IPS-15b (cell line): Measurements from ENCODE around the gene BABAM2.

Experiments used
- H3K27me3 ChIP-seq: one replicate; pipeline ENCODE4 v1.6.1; 2013; ENCODE audit warnings: low read length; ENCODE audit not compliant: control insufficient read depth, insufficient read depth
- H3K36me3 ChIP-seq: one replicate; pipeline ENCODE4 v1.6.1; 2013; ENCODE audit warnings: low read length; ENCODE audit not compliant: control insufficient read depth, insufficient read depth
- H3K4me1 ChIP-seq: one replicate; pipeline ENCODE4 v1.6.1; 2013; ENCODE audit warnings: mild to moderate bottlenecking, low read length; ENCODE audit not compliant: control insufficient read depth, insufficient read depth
- H3K4me3 ChIP-seq: one replicate; pipeline ENCODE4 v1.5.1; 2013; ENCODE audit warnings: low read depth, low read length
- H3K9ac ChIP-seq: one replicate; pipeline ENCODE4 v1.6.1; 2013; ENCODE audit warnings: low read depth, mild to moderate bottlenecking, low read length
- H3K9me3 ChIP-seq: one replicate; pipeline ENCODE4 v1.6.1; 2013; ENCODE audit warnings: mild to moderate bottlenecking, low read length; ENCODE audit not compliant: control insufficient read depth, insufficient read depth

Gene BABAM2

DNA sequence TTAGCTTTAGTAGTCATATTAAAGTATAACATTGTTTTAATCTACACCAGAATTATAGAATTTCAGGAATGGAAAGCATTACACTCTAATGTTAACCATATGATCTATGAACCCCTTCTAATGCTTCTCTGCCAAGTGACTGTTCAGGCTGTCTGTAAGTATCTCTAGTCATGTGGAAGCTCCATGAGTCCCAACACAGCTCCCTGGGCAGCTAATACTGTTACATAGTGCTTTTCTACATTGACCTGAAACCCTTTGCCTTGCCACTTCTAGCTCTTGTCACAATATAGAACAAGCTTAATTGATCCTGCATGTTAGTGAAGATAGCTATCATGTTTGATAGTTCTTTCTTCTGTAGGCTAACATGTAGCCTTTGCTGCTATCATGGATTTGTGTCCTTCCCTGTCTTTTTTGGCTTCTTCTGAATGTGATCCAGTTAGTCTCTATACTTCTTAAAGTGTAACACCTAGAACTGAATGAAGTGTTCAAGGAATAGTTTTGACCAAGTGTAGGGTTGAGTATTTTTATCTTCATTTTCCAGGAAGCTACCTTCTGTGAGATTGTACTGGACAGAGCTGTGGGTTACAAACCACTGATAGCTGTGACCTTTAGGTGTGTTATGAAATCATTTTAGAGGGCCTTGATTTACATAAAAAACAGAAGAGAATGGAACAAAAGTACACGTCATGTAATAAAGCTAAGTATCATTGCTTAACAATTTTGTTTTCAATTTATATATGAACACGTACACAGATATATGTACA is 23.7 kb downstream of the BABAM2 start:
- Histone ChIP-seq H3K4me3 (no peak overlapping the region), H3K4me1 (no peaks in the 10 kb centered on the region), H3K36me3 (no peaks in the 10 kb centered on the region), H3K27me3 (no peaks in the 10 kb centered on the region), H3K9ac (no peak overlapping the region), H3K9me3 (no peaks in the 10 kb centered on the region)

DNA sequence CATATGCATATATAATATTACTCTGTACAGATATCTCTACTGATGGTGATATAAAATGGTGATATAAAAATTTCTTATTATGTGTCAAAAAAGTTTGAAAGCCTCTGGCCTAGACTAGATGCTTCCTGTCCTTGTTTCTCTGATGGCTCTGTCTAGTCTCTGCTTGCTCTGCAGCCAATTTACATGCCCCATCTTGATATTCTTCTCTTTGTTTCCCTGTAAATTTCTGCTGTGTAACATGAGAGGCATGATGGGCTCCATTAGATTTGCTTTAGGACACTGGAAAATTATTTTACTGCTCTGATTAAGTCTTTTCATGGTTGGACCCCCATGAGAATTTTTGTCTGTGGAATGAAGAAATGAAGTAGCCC is 24.3 kb downstream of the BABAM2 start:
- no peaks in the 10 kb centered on the region for H3K27me3 ChIP-seq
- no peak overlapping the region for H3K9ac ChIP-seq
- H3K4me1 ChIP-seq = no peaks in the 10 kb centered on the region
- H3K36me3 ChIP-seq = no peaks in the 10 kb centered on the region
- H3K9me3 ChIP-seq = no peaks in the 10 kb centered on the region
- H3K4me3 ChIP-seq = no peak overlapping the region

DNA sequence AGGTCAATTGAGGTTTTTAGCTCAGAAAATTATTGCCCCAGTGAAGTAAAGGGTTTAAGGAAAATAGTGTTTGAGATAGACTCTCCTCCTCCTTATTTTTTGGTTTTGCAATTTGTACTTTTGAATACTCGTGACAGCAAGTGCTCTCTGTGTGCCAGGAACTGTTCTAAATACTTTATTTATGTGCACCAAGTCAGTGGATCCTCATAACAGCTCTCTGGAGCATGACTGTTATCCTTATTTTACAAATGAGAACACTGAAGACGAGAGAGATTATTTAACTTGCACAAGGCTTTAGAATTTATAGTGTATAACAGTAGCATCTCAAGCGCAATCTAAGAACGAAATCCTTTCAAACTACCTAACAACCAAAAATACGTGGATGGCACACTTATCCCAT is 24.7 kb downstream of the BABAM2 start:
- H3K9me3 ChIP-seq = no peaks in the 10 kb centered on the region
- no peaks in the 10 kb centered on the region for H3K36me3 ChIP-seq
- no peaks in the 10 kb centered on the region for H3K4me1 ChIP-seq
- H3K4me3 ChIP-seq = no peak overlapping the region
- no peak overlapping the region for H3K9ac ChIP-seq
- no peaks in the 10 kb centered on the region for H3K27me3 ChIP-seq

DNA sequence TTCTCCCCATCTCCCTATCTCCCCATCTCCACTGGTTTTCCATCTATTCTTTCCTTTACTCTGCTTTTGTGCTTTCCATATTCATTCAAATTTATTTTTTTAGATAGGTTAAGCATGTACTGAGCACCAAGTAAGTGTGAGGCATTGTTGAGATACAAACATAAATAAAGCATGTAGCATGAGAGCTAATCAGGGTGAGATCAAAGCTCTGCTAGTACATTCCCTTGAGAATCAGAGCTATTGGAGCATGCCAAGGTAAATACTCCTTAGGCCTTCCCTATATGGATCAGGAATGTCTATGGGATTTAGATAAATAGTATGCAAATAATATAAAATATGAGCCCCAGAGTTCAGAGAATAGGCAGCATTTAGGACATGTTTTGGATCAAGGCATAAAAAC is 25.3 kb downstream of the BABAM2 start:
- no peak overlapping the region for H3K4me3 ChIP-seq
- H3K27me3 ChIP-seq = no peaks in the 10 kb centered on the region
- H3K4me1 ChIP-seq = no peaks in the 10 kb centered on the region
- H3K9ac ChIP-seq = no peak overlapping the region
- H3K36me3 ChIP-seq = no peaks in the 10 kb centered on the region
- H3K9me3 ChIP-seq = no peaks in the 10 kb centered on the region

DNA sequence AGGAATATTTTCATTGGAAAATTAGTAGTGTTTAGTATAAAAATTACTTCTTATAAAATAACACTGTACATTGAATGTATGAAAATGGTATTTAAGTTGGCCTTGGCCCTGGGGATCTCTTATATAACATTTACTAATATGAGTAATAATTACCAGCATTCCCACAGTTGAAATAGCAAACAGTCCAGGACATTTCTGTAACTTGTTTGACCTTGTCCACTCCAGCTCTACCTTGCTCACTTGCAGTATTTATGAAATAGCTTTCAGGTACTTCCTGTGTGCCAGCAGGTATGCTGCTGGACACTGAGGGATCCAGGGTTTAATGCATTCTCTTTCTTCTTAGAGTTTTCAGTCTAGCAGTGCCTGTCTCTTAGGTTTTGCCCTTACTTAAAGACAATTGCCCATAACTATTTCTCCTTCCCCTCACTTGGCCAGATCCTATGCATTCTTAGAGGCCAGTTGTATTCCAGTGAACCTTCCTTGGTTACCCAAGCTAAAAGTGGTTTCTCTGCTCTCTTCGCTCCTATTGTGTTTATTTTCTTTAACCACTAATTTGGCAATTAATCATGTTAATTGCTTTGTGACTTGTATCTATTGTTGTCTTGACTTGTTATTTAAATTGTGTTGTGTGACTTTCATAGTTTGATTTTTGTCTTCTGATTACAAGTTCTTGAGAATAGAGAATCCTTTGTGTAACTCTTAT is 25.9 kb downstream of the BABAM2 start:
- no peaks in the 10 kb centered on the region for H3K27me3 ChIP-seq
- H3K9ac ChIP-seq = no peak overlapping the region
- no peaks in the 10 kb centered on the region for H3K4me1 ChIP-seq
- H3K36me3 ChIP-seq = no peaks in the 10 kb centered on the region
- H3K9me3 ChIP-seq = no peaks in the 10 kb centered on the region
- no peak overlapping the region for H3K4me3 ChIP-seq

DNA sequence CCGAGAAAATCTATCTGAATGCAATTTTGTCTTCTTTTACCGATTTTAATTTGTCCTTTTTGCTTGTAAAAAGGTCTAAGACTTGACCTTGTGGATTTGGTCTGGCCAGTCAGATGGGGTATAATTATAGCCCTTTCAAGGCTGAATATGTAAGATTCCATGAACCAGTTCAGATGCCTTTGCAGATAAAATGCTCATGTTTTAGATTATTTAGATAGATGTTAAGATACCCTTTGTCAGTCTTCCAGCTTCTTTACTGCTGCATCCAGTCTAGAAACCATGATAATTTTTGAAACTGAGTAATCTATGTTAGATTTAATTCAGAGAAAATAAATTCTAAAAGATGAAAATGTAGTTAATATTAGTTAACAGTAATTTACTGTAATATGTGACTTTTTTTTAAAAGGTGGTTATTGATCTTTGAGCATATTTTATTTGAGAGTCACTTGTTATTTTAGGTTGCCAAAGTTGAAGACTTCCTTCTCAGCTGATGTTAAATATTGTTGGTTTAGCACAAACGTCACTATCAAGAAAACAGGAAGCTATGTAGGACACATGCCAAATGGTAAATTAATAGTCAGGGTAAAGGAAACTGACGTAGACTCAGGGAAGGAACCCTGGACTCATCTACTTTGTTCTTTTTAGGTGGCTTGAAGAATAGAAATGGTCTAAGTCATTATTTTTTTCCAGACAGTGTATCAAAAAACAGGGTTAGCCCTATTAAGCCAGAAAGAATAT is 29.8 kb downstream of the BABAM2 start:
- Histone ChIP-seq H3K4me1 (no peaks in the 10 kb centered on the region), H3K4me3 (no peak overlapping the region), H3K9me3 (no peaks in the 10 kb centered on the region), H3K9ac (no peak overlapping the region), H3K27me3 (no peaks in the 10 kb centered on the region), H3K36me3 (no peaks in the 10 kb centered on the region)

DNA sequence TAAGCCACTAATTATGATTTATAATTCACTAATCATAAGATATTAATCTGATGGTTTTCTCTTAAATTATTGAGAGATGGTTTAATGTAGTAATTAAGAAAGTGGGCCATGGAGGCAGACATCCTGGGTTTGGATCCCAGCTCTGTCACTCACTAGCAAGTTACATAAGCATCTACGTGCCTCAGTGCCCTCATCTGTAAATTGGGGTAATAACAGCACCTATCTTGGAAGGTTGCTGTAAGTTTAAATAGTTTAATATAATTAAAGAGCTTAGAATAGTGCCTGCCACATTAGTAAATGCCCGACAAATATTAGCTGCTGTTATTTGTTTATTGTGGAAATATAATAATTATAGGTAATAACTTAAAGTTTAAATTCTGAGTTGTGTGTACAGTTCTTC is 30.9 kb downstream of the BABAM2 start:
- H3K9ac ChIP-seq = no peak overlapping the region
- H3K36me3 ChIP-seq = no peaks in the 10 kb centered on the region
- H3K4me3 ChIP-seq = no peak overlapping the region
- H3K27me3 ChIP-seq = no peaks in the 10 kb centered on the region
- no peaks in the 10 kb centered on the region for H3K4me1 ChIP-seq
- no peaks in the 10 kb centered on the region for H3K9me3 ChIP-seq

DNA sequence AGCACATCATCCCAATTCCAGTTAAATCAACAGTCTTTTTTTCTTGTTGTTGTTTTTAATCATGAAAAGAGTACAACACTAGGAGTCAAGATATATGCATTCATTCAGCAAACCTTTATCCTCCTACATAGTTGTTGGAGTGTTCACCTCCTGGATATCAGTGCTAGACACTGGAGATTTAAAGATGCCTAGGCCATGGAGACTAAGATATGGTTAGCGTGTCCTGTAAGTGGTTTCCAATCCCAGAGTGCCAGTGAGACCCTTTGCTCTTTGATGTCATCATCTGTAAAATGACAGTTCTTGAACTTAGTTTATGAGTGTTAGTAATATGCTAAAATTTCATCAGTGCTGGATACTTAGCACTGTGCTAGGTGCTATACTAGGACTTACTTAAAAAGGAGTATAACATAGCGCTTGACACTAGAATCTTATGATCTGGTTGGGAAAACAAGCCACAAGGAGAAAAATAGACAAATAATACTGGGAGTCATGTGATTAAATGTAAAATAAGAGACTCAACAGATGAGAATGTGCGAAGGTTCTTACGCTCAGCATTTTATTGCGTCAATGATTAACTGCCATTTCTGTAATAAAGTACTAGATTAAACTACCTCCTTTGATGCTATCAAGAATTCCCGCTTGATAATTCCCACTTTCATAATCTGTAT is 31.5 kb downstream of the BABAM2 start:
- no peak overlapping the region for H3K4me3 ChIP-seq
- H3K27me3 ChIP-seq = no peaks in the 10 kb centered on the region
- no peaks in the 10 kb centered on the region for H3K4me1 ChIP-seq
- H3K9me3 ChIP-seq = no peaks in the 10 kb centered on the region
- H3K9ac ChIP-seq = no peak overlapping the region
- H3K36me3 ChIP-seq = no peaks in the 10 kb centered on the region

DNA sequence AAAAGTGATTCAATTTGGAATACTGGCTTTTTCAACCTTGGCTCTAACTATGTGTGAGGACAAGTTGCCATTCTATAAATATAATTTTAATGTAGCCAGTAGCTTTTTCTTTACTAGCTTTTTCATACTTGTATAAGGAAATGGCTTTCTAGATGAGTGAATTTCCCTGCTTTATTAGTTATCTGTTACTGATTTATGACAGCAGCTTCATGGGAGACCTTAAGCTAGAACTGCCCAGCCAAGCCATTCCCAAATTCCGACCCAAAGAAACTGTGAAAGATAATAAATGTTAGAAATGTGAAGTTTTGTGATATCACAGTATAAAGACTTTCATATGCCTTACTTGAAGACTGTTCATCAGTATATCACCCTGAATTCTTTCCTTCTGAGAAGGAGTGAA is 32.3 kb downstream of the BABAM2 start:
- Histone ChIP-seq H3K36me3 (no peaks in the 10 kb centered on the region), H3K4me1 (no peaks in the 10 kb centered on the region), H3K4me3 (no peak overlapping the region), H3K9me3 (no peaks in the 10 kb centered on the region), H3K9ac (no peak overlapping the region), H3K27me3 (no peaks in the 10 kb centered on the region)

DNA sequence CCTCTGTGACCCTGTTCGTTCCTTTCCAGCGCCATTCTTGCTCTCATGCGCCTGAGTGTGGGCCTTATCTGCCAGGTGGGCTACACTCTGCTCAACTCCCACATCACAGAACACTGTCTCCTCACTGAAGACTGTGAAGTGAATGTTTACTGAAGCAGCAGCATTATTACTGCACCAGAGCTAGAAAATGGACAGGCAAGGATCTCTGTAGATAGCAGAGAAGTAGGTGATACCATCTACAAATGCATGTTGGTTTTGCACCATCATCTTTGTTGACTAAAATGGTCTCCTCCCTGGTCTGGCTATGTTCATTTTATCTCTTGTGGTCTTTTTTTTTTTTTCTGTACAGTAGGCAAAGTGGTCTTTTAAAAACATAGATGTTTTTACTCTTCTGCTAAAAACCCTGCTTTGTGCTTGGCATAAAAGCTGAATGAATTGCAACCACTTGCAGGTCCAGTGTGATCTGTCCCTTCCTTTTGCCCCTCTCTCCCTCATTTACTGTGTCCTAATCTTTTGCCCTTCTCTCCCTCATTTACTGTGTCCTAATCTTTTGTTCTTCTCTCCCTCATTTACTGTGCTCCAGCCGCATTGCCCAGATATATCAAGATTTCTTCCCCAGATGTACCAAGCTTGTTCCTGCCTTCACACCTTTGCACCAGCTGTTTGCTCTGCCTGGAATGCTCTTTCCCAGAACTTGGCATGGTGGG is 35.4 kb downstream of the BABAM2 start:
- Histone ChIP-seq H3K4me1 (no peaks in the 10 kb centered on the region), H3K27me3 (no peaks in the 10 kb centered on the region), H3K36me3 (no peaks in the 10 kb centered on the region), H3K9me3 (no peaks in the 10 kb centered on the region), H3K4me3 (no peak overlapping the region), H3K9ac (no peak overlapping the region)

DNA sequence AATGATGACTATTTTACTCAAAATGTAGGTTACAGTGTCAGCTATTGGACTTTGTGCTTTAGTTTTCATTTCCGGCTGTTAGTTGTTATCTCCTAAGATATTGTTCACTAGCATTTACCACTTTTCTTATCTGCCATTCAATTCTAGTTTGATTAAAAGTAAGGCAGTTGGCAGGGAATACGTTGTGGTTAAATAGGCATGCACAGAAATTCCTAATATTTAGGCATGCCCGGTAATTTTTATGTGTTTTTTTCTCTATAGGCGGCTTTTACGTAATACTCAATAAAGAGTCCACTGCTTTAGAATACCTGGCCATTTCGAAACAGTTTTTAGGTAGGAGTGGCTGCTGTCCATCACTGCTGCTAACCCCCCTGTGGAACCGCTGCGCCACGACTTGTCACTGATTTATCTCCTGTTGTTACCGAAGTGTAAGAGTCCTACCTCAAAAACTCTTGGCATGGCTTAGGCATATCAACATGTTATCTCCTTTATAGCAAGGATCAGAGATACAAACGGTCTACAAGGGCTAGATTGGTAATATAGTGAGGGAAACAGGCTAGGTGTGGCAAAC is 39.5 kb downstream of the BABAM2 start:
- no peak overlapping the region for H3K4me3 ChIP-seq
- H3K9me3 ChIP-seq = no peaks in the 10 kb centered on the region
- H3K4me1 ChIP-seq = no peaks in the 10 kb centered on the region
- no peaks in the 10 kb centered on the region for H3K27me3 ChIP-seq
- H3K36me3 ChIP-seq = no peaks in the 10 kb centered on the region
- H3K9ac ChIP-seq = no peak overlapping the region
